Neural crest cell (in vitro differentiated cells): ENCODE measurements around the gene FMC1. TPM values are rescaled to one million over a fixed set of nuclear protein-coding genes. Genes with fewer than 3 reads are reported as not detected.

Source experiments
- DNase-seq: peaks from one replicate; pipeline ENCODE4 v3.0.0; 2021; ENCODE audit warnings: low read depth, mixed read lengths, low spot score
- H3K27ac Mint-ChIP-seq: one replicate; pipeline ENCODE4 v1.8.0; 2021; ENCODE audit warnings: mild to moderate bottlenecking, mixed read lengths; ENCODE audit not compliant: unreplicated experiment
- H3K27me3 Mint-ChIP-seq: 2 replicates; pipeline ENCODE4 v1.8.0; 2021; ENCODE audit warnings: low read depth, mild to moderate bottlenecking, mixed read lengths
- H3K36me3 Mint-ChIP-seq: 2 replicates; pipeline ENCODE4 v1.8.0; 2021; ENCODE audit warnings: low read depth, mild to moderate bottlenecking, mixed read lengths
- H3K4me1 Mint-ChIP-seq: 2 replicates; pipeline ENCODE4 v1.8.0; 2021; ENCODE audit warnings: mixed read lengths
- H3K4me3 Mint-ChIP-seq: one replicate; pipeline ENCODE4 v1.8.0; 2021; ENCODE audit warnings: mild to moderate bottlenecking, mixed read lengths
- H3K9me3 Mint-ChIP-seq: 2 replicates; pipeline ENCODE4 v1.8.0; 2021; ENCODE audit warnings: mixed read lengths
- total RNA-seq: library from RNA; stranded (reverse); gene quantifications from 2 replicates; pipeline ENCODE4 v1.2.1, GENCODE V29; 2021
- TF ChIP-seq, protein P1 (sequence below): fragments of 200-600 bp; sonication (generic); conservative IDR thresholded peaks from 2 replicates; pipeline ENCODE4 v1.5.0; 2021; ENCODE audit warnings: antibody characterized with exemption, mild to moderate bottlenecking

The FMC1 gene
- total RNA-seq, 1 donor from 2014 or later, result 24.8 TPM

- Mint-ChIP-seq H3K27me3 (no peaks in the 10 kb centered on the region), H3K9me3 (no peaks in the 10 kb centered on the region), H3K36me3 (peaks cover 5% of the 10 kb centered on the region), H3K4me1 (peaks cover 43% of the 10 kb centered on the region), H3K27ac (no peak overlapping the region), H3K4me3 (peak overlapping the region; percentile 86)
- DNase-seq, result no peak
- TF ChIP-seq, protein P1, sequence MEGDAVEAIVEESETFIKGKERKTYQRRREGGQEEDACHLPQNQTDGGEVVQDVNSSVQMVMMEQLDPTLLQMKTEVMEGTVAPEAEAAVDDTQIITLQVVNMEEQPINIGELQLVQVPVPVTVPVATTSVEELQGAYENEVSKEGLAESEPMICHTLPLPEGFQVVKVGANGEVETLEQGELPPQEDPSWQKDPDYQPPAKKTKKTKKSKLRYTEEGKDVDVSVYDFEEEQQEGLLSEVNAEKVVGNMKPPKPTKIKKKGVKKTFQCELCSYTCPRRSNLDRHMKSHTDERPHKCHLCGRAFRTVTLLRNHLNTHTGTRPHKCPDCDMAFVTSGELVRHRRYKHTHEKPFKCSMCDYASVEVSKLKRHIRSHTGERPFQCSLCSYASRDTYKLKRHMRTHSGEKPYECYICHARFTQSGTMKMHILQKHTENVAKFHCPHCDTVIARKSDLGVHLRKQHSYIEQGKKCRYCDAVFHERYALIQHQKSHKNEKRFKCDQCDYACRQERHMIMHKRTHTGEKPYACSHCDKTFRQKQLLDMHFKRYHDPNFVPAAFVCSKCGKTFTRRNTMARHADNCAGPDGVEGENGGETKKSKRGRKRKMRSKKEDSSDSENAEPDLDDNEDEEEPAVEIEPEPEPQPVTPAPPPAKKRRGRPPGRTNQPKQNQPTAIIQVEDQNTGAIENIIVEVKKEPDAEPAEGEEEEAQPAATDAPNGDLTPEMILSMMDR, result no peak
Measured at GRCh38 chr7:139362302-139362701, 21.2 kb downstream of the FMC1 start.

- TF ChIP-seq, protein P1, result no peak
- Mint-ChIP-seq H3K9me3 (no peaks in the 10 kb centered on the region), H3K27me3 (no peaks in the 10 kb centered on the region), H3K27ac (peak overlapping the region; percentile 57), H3K4me1 (peaks cover 47% of the 10 kb centered on the region), H3K4me3 (peak overlapping the region; percentile 86), H3K36me3 (peaks cover 5% of the 10 kb centered on the region)
- no peak for DNase-seq
Measured at GRCh38 chr7:139362981-139363380, 21.8 kb downstream of the FMC1 start.

DNA sequence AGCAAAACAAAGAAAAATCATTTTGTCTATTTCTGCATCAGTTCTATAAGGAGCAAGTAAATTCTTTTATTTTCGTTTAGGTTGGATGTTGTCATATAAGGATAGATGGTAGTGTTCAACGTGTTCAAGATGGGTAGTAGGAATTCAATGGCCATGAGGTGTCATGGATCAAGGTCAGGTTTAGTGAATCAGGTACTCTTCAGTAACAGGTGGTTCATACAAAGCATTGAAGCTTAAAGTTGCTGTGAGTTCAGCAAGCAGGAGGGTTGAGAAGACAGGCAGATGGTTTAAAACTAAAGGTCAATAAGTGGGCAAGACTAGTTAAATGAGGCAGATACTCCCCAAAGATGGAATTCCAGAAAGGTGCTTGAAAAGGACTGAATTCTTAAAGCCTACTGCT, 24.2 kb downstream of the FMC1 start:
- Mint-ChIP-seq H3K27me3 (no peaks in the 10 kb centered on the region), H3K36me3 (no peaks in the 10 kb centered on the region), H3K4me1 (peaks cover 48% of the 10 kb centered on the region), H3K9me3 (no peaks in the 10 kb centered on the region), H3K27ac (no peak overlapping the region), H3K4me3 (no peak overlapping the region)
- DNase-seq, result no peak
- TF ChIP-seq, protein P1, result no peak

GRCh38 chr7:139366400-139366799, 25.3 kb downstream of the FMC1 start:
- no peaks in the 10 kb centered on the region for H3K27me3 Mint-ChIP-seq
- no peaks in the 10 kb centered on the region for H3K9me3 Mint-ChIP-seq
- no peaks in the 10 kb centered on the region for H3K36me3 Mint-ChIP-seq
- no peak overlapping the region for H3K4me3 Mint-ChIP-seq
- TF ChIP-seq, protein P1, result no peak
- no peak for DNase-seq
- H3K27ac Mint-ChIP-seq, result no peak overlapping the region
- H3K4me1 Mint-ChIP-seq, result peaks cover 46% of the 10 kb centered on the region

- Mint-ChIP-seq H3K4me3 (no peak overlapping the region), H3K27me3 (no peaks in the 10 kb centered on the region)
- TF ChIP-seq, protein P1, result no peak
Measured at GRCh38 chr7:139367438-139368155, 26.5 kb downstream of the FMC1 start.

More at GRCh38 chr7:139367438-139368155, 26.5 kb downstream of the FMC1 start:
- no peaks in the 10 kb centered on the region for H3K36me3 Mint-ChIP-seq
- peaks cover 34% of the 10 kb centered on the region for H3K4me1 Mint-ChIP-seq
- no peaks in the 10 kb centered on the region for H3K9me3 Mint-ChIP-seq
- DNase-seq, result no peak
- no peak overlapping the region for H3K27ac Mint-ChIP-seq
